GM23338 (cell line): ENCODE measurements around the gene TP53BP2. TPM values are rescaled to one million over a fixed set of nuclear protein-coding genes. Genes with fewer than 3 reads are reported as not detected.
A peak's percentile ranks its signal among the peaks of the same experiment; 100 is the strongest.

Experiments
- ATAC-seq: fragments of 200-7000 bp; cut with Tn5 transposase; 3 replicates; pipeline ENCODE4 v1.9.1; 2020
- DNase-seq: peaks from one replicate; pipeline ENCODE4 v3.0.0-alpha.2; 2015; ENCODE audit warnings: low spot score
- H2AFZ ChIP-seq: fragments of 200-600 bp; sonication (generic); 2 replicates; pipeline ENCODE4 v1.8.0; 2016; ENCODE audit warnings: antibody characterized with exemption, mild to moderate bottlenecking, moderate library complexity
- H3F3A ChIP-seq: fragments of 200-600 bp; sonication (generic); replicated peaks from 2 replicates; pipeline ENCODE4 v1.8.0; 2017; ENCODE audit warnings: antibody characterized with exemption, mixed run types, low read depth
- H3K27ac ChIP-seq: fragments of 200-600 bp; sonication (generic); 2 replicates; pipeline ENCODE4 v1.6.1; 2016; ENCODE audit warnings: low read depth
- H3K27me3 ChIP-seq: fragments of 200-600 bp; sonication (generic); 2 replicates; pipeline ENCODE4 v1.8.0; 2016; ENCODE audit warnings: mild to moderate bottlenecking, mixed run types, moderate library complexity; ENCODE audit not compliant: insufficient read depth
- H3K36me3 ChIP-seq: fragments of 200-600 bp; sonication (generic); 2 replicates; pipeline ENCODE4 v1.8.0; 2016; ENCODE audit warnings: mild to moderate bottlenecking; ENCODE audit not compliant: insufficient read depth
- H3K4me1 ChIP-seq: fragments of 200-600 bp; sonication (generic); 2 replicates; pipeline ENCODE4 v1.8.0; 2016; ENCODE audit warnings: mild to moderate bottlenecking, moderate library complexity; ENCODE audit not compliant: insufficient read depth
- H3K4me2 ChIP-seq: fragments of 200-600 bp; sonication (generic); 2 replicates; pipeline ENCODE4 v1.7.1; 2017; ENCODE audit warnings: mixed run types
- H3K4me3 ChIP-seq: fragments of 200-600 bp; sonication (generic); 2 replicates; pipeline ENCODE4 v1.6.1; 2016; ENCODE audit warnings: mixed run types
- H3K79me2 ChIP-seq: fragments of 200-600 bp; sonication (generic); replicated peaks from 2 replicates; pipeline ENCODE4 v1.8.0; 2017; ENCODE audit warnings: mild to moderate bottlenecking; ENCODE audit not compliant: insufficient read depth
- H3K9me2 ChIP-seq: fragments of 200-600 bp; sonication (generic); 2 replicates; pipeline ENCODE4 v1.8.0; 2017; ENCODE audit not compliant: insufficient read depth
- H4K20me1 ChIP-seq: fragments of 200-600 bp; sonication (generic); replicated peaks from 2 replicates; pipeline ENCODE4 v1.8.0; 2017; ENCODE audit warnings: mild to moderate bottlenecking; ENCODE audit not compliant: insufficient read depth
- H3K27ac Mint-ChIP-seq: 2 replicates; pipeline ENCODE4 v1.8.0; 2020; ENCODE audit warnings: inconsistent platforms, mild to moderate bottlenecking, moderate library complexity, mixed read lengths
- H3K27me3 Mint-ChIP-seq: 3 replicates; pipeline ENCODE4 v1.8.0; 2022; ENCODE audit warnings: low read depth, mild to moderate bottlenecking, moderate library complexity, mixed read lengths, inconsistent platforms; ENCODE audit not compliant: insufficient read depth, poor library complexity
- H3K36me3 Mint-ChIP-seq: 3 replicates; pipeline ENCODE4 v1.8.0; 2021; ENCODE audit warnings: low read depth, mild to moderate bottlenecking, inconsistent platforms, moderate library complexity, mixed read lengths
- H3K4me1 Mint-ChIP-seq: 3 replicates; pipeline ENCODE4 v1.8.0; 2020; ENCODE audit warnings: mild to moderate bottlenecking, inconsistent platforms, mixed read lengths
- H3K4me3 Mint-ChIP-seq: 3 replicates; pipeline ENCODE4 v1.8.0; 2021; ENCODE audit warnings: moderate library complexity, mild to moderate bottlenecking, inconsistent platforms, mixed read lengths
- H3K9me3 Mint-ChIP-seq: 3 replicates; pipeline ENCODE4 v1.8.0; 2020; ENCODE audit warnings: moderate library complexity, mild to moderate bottlenecking, inconsistent platforms, mixed read lengths
- ETS1 ChIP-seq: IDR thresholded peaks from 2 replicates; pipeline ENCODE4 v1.6.1; 2016; ENCODE audit warnings: antibody characterized with exemption
- EZH2 ChIP-seq: fragments of 200-600 bp; sonication (generic); IDR thresholded peaks from one replicate; pipeline ENCODE4 v1.8.0; 2017; ENCODE audit warnings: antibody characterized with exemption, mild to moderate bottlenecking, low read depth; ENCODE audit not compliant: unreplicated experiment
- EZH2phosphoT487 ChIP-seq: fragments of 200-600 bp; sonication (generic); IDR thresholded peaks from one replicate; pipeline ENCODE4 v1.8.1; 2018; ENCODE audit warnings: antibody characterized with exemption; ENCODE audit not compliant: unreplicated experiment
- NANOG ChIP-seq: IDR thresholded peaks from 2 replicates; pipeline ENCODE4 v1.6.1; 2016; ENCODE audit warnings: antibody characterized with exemption, borderline replicate concordance
- POLR2AphosphoS5 ChIP-seq: IDR thresholded peaks from 2 replicates; pipeline ENCODE4 v1.6.1; 2016; ENCODE audit warnings: antibody characterized with exemption, low read depth
- REST ChIP-seq: IDR thresholded peaks from one replicate; pipeline ENCODE4 v1.6.1; 2018; ENCODE audit warnings: antibody characterized with exemption; ENCODE audit not compliant: unreplicated experiment
- STAT1 ChIP-seq: IDR thresholded peaks from one replicate; pipeline ENCODE4 v1.6.1; 2016; ENCODE audit warnings: antibody characterized with exemption; ENCODE audit not compliant: unreplicated experiment
- ZNF114 ChIP-seq: fragments of 250-450 bp; sonication (Bioruptor Pico); IDR thresholded peaks from 2 replicates; pipeline ENCODE4 v1.5.0; 2020; ENCODE audit warnings: mild to moderate bottlenecking, moderate library complexity
- ZNF331 ChIP-seq: fragments of 250-450 bp; sonication (Bioruptor Pico); IDR thresholded peaks from 2 replicates; pipeline ENCODE4 v1.5.0; 2020; ENCODE audit warnings: low read depth, mild to moderate bottlenecking, moderate library complexity
- polyA plus RNA-seq: library from polyadenylated mRNA; unstranded; fragments of >200 nt; fragmentation: Nextera tagmentation; extraction: Ambion mirVana; gene quantifications from 2 replicates; pipeline ENCODE4 v1.2.1, GENCODE V29; 2016
- total RNA-seq: library from RNA; depleted of rRNA; stranded (reverse); fragments of >200 nt; shearing (Covaris generic); gene quantifications from 2 replicates; pipeline ENCODE4 v1.2.3, GENCODE V29; 2014

TP53BP2 gene
- total and polyA plus RNA-seq, 2 experiments from 2014 or later = 10.1 to 32.9 TPM

- TF ChIP-seq ETS1 = no peak
- TF ChIP-seq REST = no peak
- TF ChIP-seq STAT1 = no peak
- no peak for TF ChIP-seq POLR2AphosphoS5
- no peak for TF ChIP-seq EZH2
- TF ChIP-seq ZNF114 (CRISPR knock-in tag) = no peak
- TF ChIP-seq ZNF331 = no peak
- TF ChIP-seq NANOG = no peak
- TF ChIP-seq EZH2phosphoT487 = no peak
These were observed 73.7 kb downstream of the TP53BP2 start (continued) for GRCh38 chr1:223771814-223772770.

- ATAC-seq (no peak), DNase-seq (no peak)
- H3K27ac ChIP-seq = no peak overlapping the region
- H3K9me2 ChIP-seq = no peaks in the 10 kb centered on the region
- no peaks in the 10 kb centered on the region for H3K27me3 ChIP-seq
- peaks cover 3% of the 10 kb centered on the region for H3K27me3 Mint-ChIP-seq
- H3K4me2 ChIP-seq = no peak overlapping the region
- no peak overlapping the region for H2AFZ ChIP-seq
- no peaks in the 10 kb centered on the region; the same call in 1 of the 2 replicates for H4K20me1 ChIP-seq
- peaks cover 51% of the 10 kb centered on the region for H3K36me3 Mint-ChIP-seq
- H3K4me1 ChIP-seq = 0 out of 2 replicates have a peak, but pooled peaks cover 7% of the 10 kb centered on the region
- no peak overlapping the region for H3K4me3 Mint-ChIP-seq
- H3K36me3 ChIP-seq = peaks cover 8% of the 10 kb centered on the region; the same call in 1 of the 2 replicates
- H3K27ac Mint-ChIP-seq = peak overlapping the region; percentile 28; the same call in 1 of the 2 replicates
- H3K4me3 ChIP-seq = no peak overlapping the region
- H3F3A ChIP-seq = no peaks in the 10 kb centered on the region
- peaks cover 11% of the 10 kb centered on the region for H3K4me1 Mint-ChIP-seq
- peaks cover 7% of the 10 kb centered on the region for H3K9me3 Mint-ChIP-seq
- no peaks in the 10 kb centered on the region for H3K79me2 ChIP-seq
- TF ChIP-seq ETS1 (no peak), REST (no peak), STAT1 (no peak), ZNF114 (CRISPR knock-in tag) (no peak), POLR2AphosphoS5 (no peak)
These were observed 74.3 kb downstream of the TP53BP2 start for GRCh38 chr1:223771469-223771813.
